LNCaP clone FGC (cell line): Measurements from ENCODE around the gene PTPN14.
A peak's percentile ranks its signal among the peaks of the same experiment; 100 is the strongest.

Experiments used
- DNase-seq: peaks from one replicate; pipeline ENCODE4 v3.0.0-alpha.2; 2011; ENCODE audit warnings: low read depth
- H3K4me3 ChIP-seq: 2 replicates; pipeline ENCODE4 v1.5.1; 2011; ENCODE audit warnings: mild to moderate bottlenecking, low read depth, low read length, control low read depth
- CTCF ChIP-seq: IDR thresholded peaks from 2 replicates; pipeline ENCODE4 v1.5.1; 2012; ENCODE audit warnings: mild to moderate bottlenecking; ENCODE audit not compliant: control insufficient read depth, insufficient read depth; ENCODE audit errors: extremely low read depth

PTPN14 gene

GRCh38 chr1:214470132-214470531 is 81.3 kb downstream of the PTPN14 start:
- no peak overlapping the region for H3K4me3 ChIP-seq
- no peak for DNase-seq
- TF ChIP-seq CTCF, result no peak

DNA sequence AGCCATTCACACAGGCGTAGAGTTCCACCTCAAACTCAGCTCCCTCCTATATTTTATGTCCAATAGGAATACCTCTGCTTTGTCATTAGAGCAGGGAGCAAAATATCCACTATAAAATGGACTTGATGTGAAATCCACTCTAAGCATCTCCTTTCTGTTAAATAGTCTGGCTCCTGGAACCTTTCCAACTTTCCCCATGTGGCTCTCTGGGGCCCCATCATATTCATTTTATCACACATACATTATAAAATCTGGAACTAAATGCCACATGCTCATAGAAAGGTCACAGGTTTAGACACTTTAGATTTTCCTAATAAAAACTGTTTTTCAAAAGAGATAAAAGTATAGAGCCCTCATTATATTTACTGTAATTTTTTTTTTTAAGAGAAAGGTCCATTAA is 82.1 kb downstream of the PTPN14 start:
- DNase-seq, result no peak
- H3K4me3 ChIP-seq, result no peak overlapping the region
- no peak for TF ChIP-seq CTCF

- no peak for TF ChIP-seq CTCF
- no peak overlapping the region for H3K4me3 ChIP-seq
- DNase-seq, result peak; percentile 18
Observed at GRCh38 chr1:214467078-214467585, 84.3 kb downstream of the PTPN14 start.

DNA sequence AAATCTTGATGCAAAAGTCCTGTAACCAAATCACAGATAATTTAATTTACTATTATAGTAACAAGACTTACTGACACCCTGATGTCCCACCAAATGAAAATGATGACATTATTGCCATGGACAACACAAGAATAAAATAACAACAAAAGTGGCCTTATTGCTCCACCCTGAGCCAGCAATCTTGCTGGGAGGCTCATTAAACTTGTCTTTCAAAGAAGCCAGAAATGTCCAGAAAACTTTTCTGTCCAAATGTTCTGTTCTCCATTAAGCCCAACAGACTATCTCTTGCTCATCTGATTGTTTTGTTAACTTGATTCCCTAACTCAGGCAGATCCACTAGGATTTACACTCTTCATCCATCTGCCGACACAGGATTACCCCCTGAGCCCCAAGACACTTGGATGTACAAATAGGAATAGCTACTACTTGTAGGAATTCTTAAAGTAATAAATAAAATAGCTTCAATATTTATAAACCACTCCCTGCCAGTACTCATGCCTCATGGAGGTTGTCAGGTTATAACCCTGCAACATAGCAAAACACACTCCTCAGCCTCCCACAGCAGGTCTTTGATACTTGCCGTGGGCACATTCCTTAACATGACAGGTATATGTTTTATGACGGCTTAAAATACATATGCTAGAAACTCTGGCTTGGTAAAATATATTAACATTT is 84.9 kb downstream of the PTPN14 start:
- H3K4me3 ChIP-seq, result no peak overlapping the region
- peak; percentile 33 for DNase-seq
- TF ChIP-seq CTCF, result no peak

DNA sequence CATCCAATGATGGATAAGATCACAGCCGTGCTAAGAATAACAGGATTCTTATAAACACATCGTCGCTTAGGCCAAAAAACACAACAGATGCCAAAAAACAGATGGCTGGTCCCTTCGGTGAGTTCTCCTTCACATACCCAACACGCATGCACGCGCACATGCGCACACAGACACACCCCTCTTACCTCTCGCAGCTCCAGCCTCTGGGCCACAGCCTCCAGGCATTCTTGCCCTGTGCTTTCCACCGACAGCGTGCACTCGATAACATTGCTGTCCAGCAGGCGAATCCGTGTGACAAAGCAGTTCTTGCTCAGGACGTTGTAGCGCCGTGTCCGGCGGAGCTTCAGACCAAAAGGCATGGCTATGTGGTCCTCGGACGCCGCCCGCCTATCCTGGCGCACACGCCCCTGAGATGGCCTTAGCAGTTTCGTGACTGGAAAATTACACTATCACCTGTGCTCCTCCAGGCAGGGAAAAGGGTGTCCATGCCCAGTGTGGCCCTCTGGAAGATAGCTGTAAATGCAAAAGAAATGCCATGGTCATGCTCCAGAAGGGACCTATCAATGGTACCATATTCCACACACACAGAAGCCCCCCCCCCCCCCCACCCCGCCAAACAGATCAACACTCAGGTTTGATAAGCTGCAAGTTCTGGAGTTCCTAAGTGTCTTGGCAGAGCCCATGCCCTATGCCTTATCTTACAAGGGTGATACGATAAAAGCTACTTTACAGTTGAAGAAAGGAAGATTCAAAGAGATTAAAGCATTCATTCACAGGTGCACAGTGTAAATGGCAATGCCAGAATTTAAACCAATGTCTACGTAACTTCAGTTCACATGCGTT is 86.7 kb downstream of the PTPN14 start:
- no peak for TF ChIP-seq CTCF
- DNase-seq, result no peak
- H3K4me3 ChIP-seq, result no peak overlapping the region

DNA sequence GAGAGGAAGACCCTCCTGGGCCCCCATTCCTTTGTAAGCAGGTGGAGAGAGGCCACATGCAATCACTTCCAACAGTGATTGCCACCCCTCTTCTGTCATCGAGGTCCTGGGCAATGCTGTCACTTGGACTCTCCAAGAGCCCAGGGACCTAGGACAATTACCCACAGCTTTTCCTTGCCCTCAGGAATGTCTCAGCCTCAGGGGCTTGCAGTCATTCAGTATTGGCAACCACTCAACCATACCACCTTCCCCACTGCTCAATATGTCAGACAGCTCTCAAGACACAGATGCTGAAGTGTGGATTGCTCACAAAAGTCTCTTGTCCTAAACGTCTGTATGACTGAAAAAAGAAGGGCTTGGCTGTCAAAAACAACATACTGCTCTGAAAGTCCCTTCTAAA is 87.8 kb downstream of the PTPN14 start:
- DNase-seq, result no peak
- no peak overlapping the region for H3K4me3 ChIP-seq
- no peak for TF ChIP-seq CTCF
